HepG2 (cell line): Measurements from ENCODE around the gene ENGASE. TPM values are rescaled to one million over a fixed set of nuclear protein-coding genes. Genes with fewer than 3 reads are reported as not detected.

ENCODE experiments used
- ATAC-seq: fragments of 200-7000 bp; cut with Tn5 transposase; 3 replicates; pipeline ENCODE4 v1.9.1; 2020; ENCODE audit warnings: mild to moderate bottlenecking, moderate library complexity
- BruUV-seq: library from RNA; stranded (reverse); fragments of 400-500 nt; replicated peaks from 2 replicates; lab custom pipeline; 2021; lab: Mats Ljungman, UMichigan
- CTCF ChIA-PET: fragments of 300-600 bp; formaldehyde crosslinking; extraction: SDS; loops from one replicate; lab custom pipeline; 2021; ENCODE audit warnings: low total read pairs, inconsistent platforms, low intra/inter-chr PET ratio; lab: Yijun Ruan, JAX
- POLR2A ChIA-PET: fragments of 350-600 bp; sonication (Branson Sonifier 250); formaldehyde crosslinking; loops from one replicate; lab custom pipeline; 2020; ENCODE audit warnings: antibody characterized with exemption, inconsistent platforms; lab: Yijun Ruan, JAX
- DNase-seq: peaks from one replicate; pipeline ENCODE4 v3.0.0-alpha.2; 2015; ENCODE audit warnings: low spot score
- FAIRE-seq: peaks from 3 replicates; lab custom pipeline; 2011; peaks lifted over from hg19 to GRCh38; lab: Jason Lieb, UNC
- H2AFZ ChIP-seq: one replicate; pipeline ENCODE4 v1.6.1; 2011; ENCODE audit warnings: low read length, inconsistent platforms
- H3K27ac ChIP-seq: fragments of 300-600 bp; 3 replicates; pipeline ENCODE4 v1.8.0; 2011; ENCODE audit warnings: mixed run types, mild to moderate bottlenecking, mixed read lengths, low read length, inconsistent platforms; ENCODE audit not compliant: insufficient read depth; ENCODE audit errors: extremely low read length
- H3K27me3 ChIP-seq, 2 experiments: fragments of 200-600 bp in 1 of 2; 2 replicates in 1 of 2; 3 replicates in 1 of 2; pipeline versions ENCODE4 v1.6.0 to v1.8.0; 2011; ENCODE audit warnings: low read length in 2 of 2, mild to moderate bottlenecking in 2 of 2, moderate library complexity in 2 of 2, inconsistent platforms in 1 of 2; ENCODE audit not compliant: insufficient read depth in 2 of 2, control insufficient read depth in 1 of 2
- H3K36me3 ChIP-seq, 2 experiments: fragments of 200-600 bp in 1 of 2; replicated peaks in 1 of 2; 2 replicates in 1 of 2; 3 replicates in 1 of 2; pipeline versions ENCODE4 v1.5.1 to v1.8.0; 2011; ENCODE audit warnings: low read length in 2 of 2, inconsistent platforms in 1 of 2; ENCODE audit not compliant: insufficient read depth in 2 of 2, control insufficient read depth in 1 of 2
- H3K4me1 ChIP-seq: 2 replicates; pipeline ENCODE4 v1.5.1; 2012; ENCODE audit warnings: low read length, inconsistent platforms; ENCODE audit not compliant: insufficient read depth
- H3K4me2 ChIP-seq: 2 replicates; pipeline ENCODE4 v1.6.0; 2011; ENCODE audit warnings: low read depth, low read length, inconsistent platforms
- H3K4me3 ChIP-seq, 3 experiments: fragments of 200-600 bp in 1 of 3; sonication (generic), shearing (Covaris generic) in 1 of 3; replicated peaks in 1 of 3; 2 replicates each; pipeline ENCODE4 v1.5.1; 2011 to 2016; ENCODE audit warnings: low read length in 3 of 3, inconsistent platforms in 2 of 3, low read depth in 2 of 3, mild to moderate bottlenecking in 2 of 3, control low read depth in 1 of 3, mixed read lengths in 1 of 3; ENCODE audit not compliant: insufficient read depth in 1 of 3
- H3K79me2 ChIP-seq: one replicate; pipeline ENCODE4 v1.6.1; 2011; ENCODE audit warnings: low read length, inconsistent platforms; ENCODE audit not compliant: insufficient read depth
- H3K9ac ChIP-seq: 2 replicates; pipeline ENCODE4 v1.6.0; 2011; ENCODE audit warnings: mild to moderate bottlenecking, low read depth, low read length, inconsistent platforms; ENCODE audit not compliant: insufficient read depth
- H3K9me3 ChIP-seq: 2 replicates; pipeline ENCODE4 v1.5.1; 2012; ENCODE audit warnings: mild to moderate bottlenecking, low read length
- H4K20me1 ChIP-seq: 2 replicates; pipeline ENCODE4 v1.6.0; 2011; ENCODE audit warnings: inconsistent platforms, mild to moderate bottlenecking, low read length, moderate library complexity; ENCODE audit not compliant: insufficient read depth
- ARID4A ChIP-seq: sonication (generic); formaldehyde crosslinking; IDR thresholded peaks from 2 replicates; pipeline ENCODE4 v1.5.0; 2020; ENCODE audit warnings: mild to moderate bottlenecking, missing genetic modification reagents, borderline replicate concordance
- IRF9 ChIP-seq: sonication (generic); formaldehyde crosslinking; IDR thresholded peaks from 2 replicates; pipeline ENCODE4 v1.8.0; 2022; ENCODE audit warnings: missing genetic modification reagents, mild to moderate bottlenecking, borderline replicate concordance
- KLF16 ChIP-seq, 2 experiments: sonication (generic) in 1 of 2; formaldehyde crosslinking in 1 of 2; IDR thresholded peaks; 2 replicates each; pipeline versions ENCODE4 v1.6.1 to v1.8.0; 2016 to 2023; ENCODE audit warnings: missing genetic modification reagents in 2 of 2, missing compliant biosample characterization in 1 of 2
- LCORL ChIP-seq, 2 experiments: fragments of 450-650 bp in 1 of 2; sonication (generic) in 1 of 2; formaldehyde crosslinking in 1 of 2; IDR thresholded peaks; 2 replicates each; pipeline versions ENCODE4 v1.5.0 to v1.6.1; 2017 to 2020; ENCODE audit warnings: antibody characterized with exemption in 1 of 2, missing genetic modification reagents in 1 of 2
- SOX13 ChIP-seq, 3 experiments: fragments of 450-650 bp in 1 of 3; sonication (generic) in 1 of 3; formaldehyde crosslinking in 1 of 3; IDR thresholded peaks in 2 of 3; conservative IDR thresholded peaks in 1 of 3; 2 replicates each; pipeline versions ENCODE4 v1.5.0 to v1.6.1; 2016 to 2020; ENCODE audit warnings: antibody characterized with exemption in 1 of 3, mild to moderate bottlenecking in 1 of 3, missing compliant biosample characterization in 1 of 3, missing genetic modification reagents in 1 of 3, moderate library complexity in 1 of 3
- TRAFD1 ChIP-seq: sonication (generic); formaldehyde crosslinking; IDR thresholded peaks from 2 replicates; pipeline ENCODE4 v1.5.1; 2020; ENCODE audit warnings: missing genetic modification reagents, mild to moderate bottlenecking, borderline replicate concordance
- ZC3H13 ChIP-seq: sonication (generic); formaldehyde crosslinking; IDR thresholded peaks from 2 replicates; pipeline ENCODE4 v1.8.1; 2023; ENCODE audit warnings: mild to moderate bottlenecking, missing genetic modification reagents, moderate library complexity
- ZNF350 ChIP-seq: sonication (generic); formaldehyde crosslinking; IDR thresholded peaks from 2 replicates; pipeline ENCODE4 v1.4.0; 2020; ENCODE audit warnings: mild to moderate bottlenecking, low read depth, missing genetic modification reagents, borderline replicate concordance
- ZNF768 ChIP-seq: sonication (generic); formaldehyde crosslinking; IDR thresholded peaks from 2 replicates; pipeline ENCODE4 v1.4.0; 2020; ENCODE audit warnings: missing genetic modification reagents
- WGBS: methylation state at CpG from one replicate; pipeline ENCODE4 v1.1.6; 2017; ENCODE audit warnings: low lambda C conversion rate; 5-methylcytosine and 5-hydroxymethylcytosine counted together
- in situ Hi-C: cut with HindIII; loops from 2 replicates; pipeline ENCODE4 v1.10.0; 2017; ENCODE audit warnings: low pct_unique_long_range_greater_than_20kb; ENCODE audit not compliant: extremely low pct_ligation_motif_present
- intact Hi-C: fragments of 100-400 bp; cut with micrococcal nuclease; formaldehyde crosslinking; loops from one replicate; pipeline ENCODE4 v1.10.0; 2022; ENCODE audit not compliant: unreplicated experiment
- polyA plus RNA-seq, 8 experiments: library from polyadenylated mRNA; depleted of rRNA in 3 of 8; stranded (reverse) in 7 of 8; unstranded in 1 of 8; fragments of >200 nt; fragmentation: Illumina TruSeq in 4 of 8; extraction: Trizol in 4 of 8; gene quantifications; 2 replicates each; pipeline versions ENCODE4 v1.2.1 to v1.2.3, GENCODE V29; 2011 to 2016; ENCODE audit warnings: low read depth in 4 of 8, missing spikeins in 1 of 8, mixed read lengths in 1 of 8; ENCODE audit not compliant: insufficient read depth in 1 of 8
- total RNA-seq, 5 experiments: library from RNA; depleted of rRNA; stranded (reverse); fragments of >200 nt; fragmentation: Illumina TruSeq; extraction: Trizol; gene quantifications; 2 replicates each; pipeline ENCODE4 v1.2.3, GENCODE V29; 2016; ENCODE audit warnings: low read depth in 1 of 5

The ENGASE gene
- total and polyA plus RNA-seq, 2 of the 13 experiments (the other 11 are each of a cell fraction or from before 2014, with no cell fraction given) = 10.6 to 18.1 TPM

GRCh38 chr17:79046197-79046915 lies 28.3 kb upstream of the ENGASE start:
- H3K36me3 ChIP-seq = no peaks in the 10 kb centered on the region
- no peak for TF ChIP-seq LCORL (IDR thresholded peaks at IDR 0.05)
- 0 out of 2 replicates have a peak, but pooled peaks have one; percentile 3 for TF ChIP-seq LCORL (CRISPR knock-in tag; IDR thresholded peaks at IDR 0.05)
- TF ChIP-seq ZNF768 (CRISPR knock-in tag) = no peak
- TF ChIP-seq ARID4A (CRISPR knock-in tag) = no peak
- no peak for TF ChIP-seq SOX13 (IDR thresholded peaks at IDR 0.05)
- TF ChIP-seq SOX13 (CRISPR knock-in tag; conservative IDR thresholded peaks at IDR 0.05 in 1 of 2, IDR thresholded peaks at IDR 0.05 in 1 of 2) = peak in 1 of 2 experiments; percentile 1; a peak in 1 of 4 replicates
- TF ChIP-seq TRAFD1 (CRISPR knock-in tag) = 0 out of 2 replicates have a peak, but pooled peaks have one; percentile 52
- TF ChIP-seq KLF16 (CRISPR knock-in tag; IDR thresholded peaks at IDR 0.05) = no peak
- TF ChIP-seq IRF9 (CRISPR knock-in tag) = peak; percentile 13; the same call in 1 of the 2 replicates
- peak; percentile 18; the same call in 1 of the 2 replicates for TF ChIP-seq ZC3H13 (CRISPR knock-in tag)
- TF ChIP-seq ZNF350 = 0 out of 2 replicates have a peak, but pooled peaks have one; percentile 22
- H3K79me2 ChIP-seq = no peaks in the 10 kb centered on the region
- intact Hi-C loops (loop anchor here (1.0 kb wide), 1 partner anchor 36 kb away; no protein-coding TSS in a partner anchor), in situ Hi-C loops (loop anchor here (5.0 kb wide), 1 partner anchor 36 kb away; no protein-coding TSS in a partner anchor)
- H3K4me3 ChIP-seq = no peak overlapping the region; a peak in 1 of 6 replicates
- no peaks in the 10 kb centered on the region; the same call in 1 of the 2 replicates for H4K20me1 ChIP-seq
- no peak overlapping the region for H3K27ac ChIP-seq
- ChIA-PET CTCF (interaction anchor here (1.2 to 2.7 kb wide), 6 partner anchors 19 to 347 kb away, joined by 3 to 23 read pairs (median 8); no protein-coding TSS in a partner anchor), POLR2A (interaction anchor here (0.7 to 1.8 kb wide), 4 partner anchors 19 to 36 kb away, joined by 3 to 23 read pairs (median 4); partner anchors contain the start of genes CANT1 and ENGASE)
- no peak overlapping the region for H3K9ac ChIP-seq
- no peak for DNase-seq
- no peak for FAIRE-seq
- peak; percentile 14; the same call in 2 of the 3 replicates for ATAC-seq
- peaks cover 29% of the 10 kb centered on the region for H3K4me1 ChIP-seq
- WGBS = 21% methylated on average over 25 of the region's 25 CpGs
- peak overlapping the region; percentile 19 for H3K4me2 ChIP-seq
- H3K27me3 ChIP-seq = peaks cover 21 to 71% of the 10 kb centered on the region in 2 experiments
- no TSS peak for BruUV-seq
- H3K9me3 ChIP-seq = no peaks in the 10 kb centered on the region
- no peak overlapping the region for H2AFZ ChIP-seq
